Measurements from ENCODE around the gene CWC22.

The CWC22 gene

DNA sequence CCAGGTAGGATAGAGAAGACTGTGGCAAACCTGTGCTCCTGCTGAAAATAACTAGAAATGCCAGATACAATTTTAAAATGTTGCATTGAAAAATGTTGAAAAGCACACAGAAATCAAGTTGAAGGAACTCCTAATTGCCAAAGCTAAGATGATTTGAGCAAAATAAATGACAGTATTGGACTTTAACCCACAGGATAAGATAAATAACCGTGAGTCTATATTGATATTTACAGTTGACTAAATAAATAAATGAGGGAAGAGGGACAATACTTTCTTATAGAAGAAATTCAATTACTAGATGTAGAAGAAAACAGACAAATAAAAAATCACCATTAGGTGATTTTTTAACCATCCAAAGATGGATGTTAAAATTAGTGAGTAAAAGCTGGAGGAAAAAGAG, 59.0 kb downstream of the CWC22 start:
- Histone ChIP-seq H3K27me3 (ENCODE audit: control insufficient read depth in 1 of 2, insufficient read depth in 1 of 2, low read length in 2 of 2) (no peaks in the 10 kb centered on the region), H3K14ac (ENCODE audit: low read length in 2 of 2) (no peak overlapping the region), H3K4me3 (ENCODE audit: insufficient read depth in 1 of 2, low read depth in 1 of 2, low read length in 2 of 2) (no peak overlapping the region), H3K9ac (ENCODE audit: low read length) (no peak overlapping the region), H3K4me2 (ENCODE audit: low read length, poor library complexity, severe bottlenecking) (no peak overlapping the region), H3K18ac (ENCODE audit: low read depth in 1 of 2, low read length in 2 of 2) (no peak overlapping the region), H3K4ac (ENCODE audit: low read depth in 1 of 2, low read length in 2 of 2) (no peak overlapping the region), H3K36me3 (ENCODE audit: control insufficient read depth in 1 of 2, insufficient read depth in 2 of 2, low read depth in 1 of 2, low read length in 2 of 2) (peaks cover 0 to 91% of the 10 kb centered on the region in 2 experiments), H3K4me1 (ENCODE audit: control insufficient read depth, insufficient read depth, low read depth, low read length) (no peaks in the 10 kb centered on the region), H2BK5ac (ENCODE audit: low read depth, low read length, poor library complexity, severe bottlenecking) (no peak overlapping the region), H3K23ac (ENCODE audit: low read length in 2 of 2) (no peak overlapping the region), H2BK15ac (ENCODE audit: low read depth, poor library complexity, severe bottlenecking) (no peak overlapping the region), H3K9me3 (ENCODE audit: control insufficient read depth, low read length) (no peaks in the 10 kb centered on the region), H2AFZ (ENCODE audit: low read depth, low read length) (no peak overlapping the region), H3K27ac (ENCODE audit: low read length, poor library complexity, severe bottlenecking) (no peak overlapping the region), H4K8ac (ENCODE audit: low read length) (no peak overlapping the region), H2BK120ac (ENCODE audit: low read depth, low read length) (no peak overlapping the region), H2AK5ac (ENCODE audit: low read length, severe bottlenecking) (no peak overlapping the region), H4K91ac (ENCODE audit: low read length) (no peak overlapping the region), H2BK12ac (ENCODE audit: low read length in 2 of 2) (no peak overlapping the region), H3K79me1 (replicated peaks; ENCODE audit: low read length, poor library complexity, severe bottlenecking) (peaks cover 4% of the 10 kb centered on the region)
- no CpG with 5 or more reads among the region's 1 CpG for WGBS
- no peak for DNase-seq

DNA sequence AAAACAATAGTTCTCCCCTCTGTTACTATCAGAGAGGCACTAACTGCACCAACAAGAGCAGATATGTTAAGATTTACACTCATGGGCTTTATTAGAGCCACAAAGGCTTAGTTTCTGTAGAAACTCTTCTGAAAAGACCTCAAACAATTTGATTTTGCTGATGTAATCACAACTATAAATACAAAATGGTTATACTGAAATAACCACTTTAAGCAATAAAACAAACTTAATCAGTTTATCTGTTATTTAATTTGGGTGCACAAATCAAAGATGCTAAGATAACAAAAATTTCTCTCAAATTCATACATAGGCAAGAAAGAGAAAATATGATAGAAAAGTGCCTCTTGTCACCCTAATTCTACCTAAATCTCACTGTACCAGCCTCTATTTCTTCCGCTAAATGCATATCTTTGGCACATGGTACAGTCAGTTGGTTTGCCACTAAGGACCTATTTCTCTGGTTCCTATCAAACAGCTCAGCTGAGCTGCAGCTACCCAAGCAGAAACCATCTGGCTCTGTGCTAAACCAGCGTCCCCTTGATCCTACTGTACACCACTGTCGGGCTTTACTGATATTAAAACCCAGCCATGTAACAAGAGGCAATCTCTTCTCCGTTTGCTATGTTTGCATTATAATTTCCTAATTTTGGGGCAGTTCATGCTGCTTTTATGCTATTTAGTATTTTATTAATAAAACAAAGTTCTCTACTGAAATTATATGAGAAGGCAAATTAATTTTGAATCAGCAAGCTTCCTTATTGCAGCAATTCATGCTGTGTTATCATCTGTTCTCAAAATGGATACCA, 60.1 kb downstream of the CWC22 start:
- Histone ChIP-seq H2AK5ac (ENCODE audit: low read length, severe bottlenecking) (no peak overlapping the region), H2BK12ac (ENCODE audit: low read length in 2 of 2) (no peak overlapping the region), H3K4me2 (ENCODE audit: low read length, poor library complexity, severe bottlenecking) (no peak overlapping the region), H3K79me1 (replicated peaks; ENCODE audit: low read length, poor library complexity, severe bottlenecking) (peaks cover 4% of the 10 kb centered on the region), H3K4me3 (ENCODE audit: insufficient read depth in 1 of 2, low read depth in 1 of 2, low read length in 2 of 2) (no peak overlapping the region), H3K9ac (ENCODE audit: low read length) (no peak overlapping the region), H3K9me3 (ENCODE audit: control insufficient read depth, low read length) (no peaks in the 10 kb centered on the region), H4K8ac (ENCODE audit: low read length) (no peak overlapping the region), H2BK15ac (ENCODE audit: low read depth, poor library complexity, severe bottlenecking) (no peak overlapping the region), H2BK5ac (ENCODE audit: low read depth, low read length, poor library complexity, severe bottlenecking) (no peak overlapping the region), H4K91ac (ENCODE audit: low read length) (no peak overlapping the region), H3K27ac (ENCODE audit: low read length, poor library complexity, severe bottlenecking) (no peak overlapping the region), H2AFZ (ENCODE audit: low read depth, low read length) (no peak overlapping the region), H3K4ac (ENCODE audit: low read depth in 1 of 2, low read length in 2 of 2) (no peak overlapping the region), H3K18ac (ENCODE audit: low read depth in 1 of 2, low read length in 2 of 2) (no peak overlapping the region), H3K14ac (ENCODE audit: low read length in 2 of 2) (no peak overlapping the region), H3K23ac (ENCODE audit: low read length in 2 of 2) (no peak overlapping the region), H2BK120ac (ENCODE audit: low read depth, low read length) (no peak overlapping the region), H3K4me1 (ENCODE audit: control insufficient read depth, insufficient read depth, low read depth, low read length) (no peaks in the 10 kb centered on the region), H3K36me3 (ENCODE audit: control insufficient read depth in 1 of 2, insufficient read depth in 2 of 2, low read depth in 1 of 2, low read length in 2 of 2) (peaks cover 0 to 83% of the 10 kb centered on the region in 2 experiments), H3K27me3 (ENCODE audit: control insufficient read depth in 1 of 2, insufficient read depth in 1 of 2, low read length in 2 of 2) (no peaks in the 10 kb centered on the region)
- WGBS = 98% methylated on average over 3 of the region's 4 CpGs
- no peak for DNase-seq

DNA sequence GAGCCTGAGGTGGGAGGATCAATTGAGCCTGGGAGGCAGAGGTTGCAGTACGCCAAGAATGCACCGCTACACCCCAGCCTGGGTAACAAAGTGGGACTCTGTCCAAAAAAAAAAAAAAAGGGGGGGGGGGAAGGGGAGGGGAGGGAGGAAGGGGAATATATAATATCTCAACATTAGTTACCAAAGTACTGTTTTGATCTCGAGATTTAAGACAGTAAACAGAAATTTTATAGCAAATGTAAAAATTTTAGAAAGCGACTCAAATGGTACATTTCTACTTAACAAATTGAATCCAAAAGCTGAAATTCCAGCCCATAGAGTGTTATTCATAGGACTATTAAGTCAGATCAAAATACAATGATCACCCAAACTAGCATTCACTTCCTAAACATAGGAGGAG, 60.8 kb downstream of the CWC22 start:
- no peaks in the 10 kb centered on the region for H3K9me3 ChIP-seq (ENCODE audit: control insufficient read depth, low read length)
- no peak for DNase-seq
- no peak overlapping the region for H4K8ac ChIP-seq (ENCODE audit: low read length)
- peaks cover 4% of the 10 kb centered on the region for H3K79me1 ChIP-seq (replicated peaks; ENCODE audit: low read length, poor library complexity, severe bottlenecking)
- peaks cover 0 to 78% of the 10 kb centered on the region in 2 experiments for H3K36me3 ChIP-seq (ENCODE audit: control insufficient read depth in 1 of 2, insufficient read depth in 2 of 2, low read depth in 1 of 2, low read length in 2 of 2)
- WGBS = 100% methylated on average over 1 of the region's 4 CpGs
- no peak overlapping the region for H4K91ac ChIP-seq (ENCODE audit: low read length)
- H2BK15ac ChIP-seq (ENCODE audit: low read depth, poor library complexity, severe bottlenecking) = no peak overlapping the region
- H3K27ac ChIP-seq (ENCODE audit: low read length, poor library complexity, severe bottlenecking) = no peak overlapping the region
- H2AK5ac ChIP-seq (ENCODE audit: low read length, severe bottlenecking) = no peak overlapping the region
- H3K4ac ChIP-seq (ENCODE audit: low read depth in 1 of 2, low read length in 2 of 2) = no peak overlapping the region
- H3K9ac ChIP-seq (ENCODE audit: low read length) = no peak overlapping the region
- no peak overlapping the region for H3K18ac ChIP-seq (ENCODE audit: low read depth in 1 of 2, low read length in 2 of 2)
- no peak overlapping the region for H3K4me2 ChIP-seq (ENCODE audit: low read length, poor library complexity, severe bottlenecking)
- no peak overlapping the region for H2BK12ac ChIP-seq (ENCODE audit: low read length in 2 of 2)
- H3K14ac ChIP-seq (ENCODE audit: low read length in 2 of 2) = no peak overlapping the region
- no peaks in the 10 kb centered on the region for H3K27me3 ChIP-seq (ENCODE audit: control insufficient read depth in 1 of 2, insufficient read depth in 1 of 2, low read length in 2 of 2)
- H2BK120ac ChIP-seq (ENCODE audit: low read depth, low read length) = no peak overlapping the region
- no peak overlapping the region for H3K23ac ChIP-seq (ENCODE audit: low read length in 2 of 2)
- no peaks in the 10 kb centered on the region for H3K4me1 ChIP-seq (ENCODE audit: control insufficient read depth, insufficient read depth, low read depth, low read length)
- no peak overlapping the region for H3K4me3 ChIP-seq (ENCODE audit: insufficient read depth in 1 of 2, low read depth in 1 of 2, low read length in 2 of 2)
- no peak overlapping the region for H2BK5ac ChIP-seq (ENCODE audit: low read depth, low read length, poor library complexity, severe bottlenecking)
- no peak overlapping the region for H2AFZ ChIP-seq (ENCODE audit: low read depth, low read length)

DNA sequence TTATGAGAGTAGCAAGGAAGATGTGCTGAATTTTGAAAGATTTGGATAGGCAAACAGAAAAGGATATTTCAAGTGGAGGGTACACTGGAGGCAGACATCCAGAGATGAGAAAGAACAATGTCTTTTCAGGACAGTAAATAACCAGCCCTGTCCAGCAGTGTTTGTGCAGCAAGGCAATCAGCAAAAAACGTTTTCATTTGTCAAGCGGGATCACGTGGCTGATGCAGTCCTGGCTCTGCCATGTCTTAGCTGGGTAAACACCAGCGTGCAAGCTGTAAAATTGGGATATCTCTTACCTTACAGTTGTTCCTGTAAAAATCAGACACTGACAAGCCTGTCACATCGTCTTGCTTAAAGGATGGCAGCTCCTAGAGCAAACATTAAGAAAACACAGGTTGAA, 67.8 kb downstream of the CWC22 start:
- H3K9ac ChIP-seq (ENCODE audit: low read length) = no peak overlapping the region
- no peak for DNase-seq
- no peaks in the 10 kb centered on the region for H3K4me1 ChIP-seq (ENCODE audit: control insufficient read depth, insufficient read depth, low read depth, low read length)
- no peak overlapping the region for H2AK5ac ChIP-seq (ENCODE audit: low read length, severe bottlenecking)
- H3K18ac ChIP-seq (ENCODE audit: low read depth in 1 of 2, low read length in 2 of 2) = no peak overlapping the region
- WGBS = 83% methylated on average over 5 of the region's 5 CpGs
- no peak overlapping the region for H3K27ac ChIP-seq (ENCODE audit: low read length, poor library complexity, severe bottlenecking)
- no peaks in the 10 kb centered on the region for H3K9me3 ChIP-seq (ENCODE audit: control insufficient read depth, low read length)
- H3K36me3 ChIP-seq (ENCODE audit: control insufficient read depth in 1 of 2, insufficient read depth in 2 of 2, low read depth in 1 of 2, low read length in 2 of 2) = peaks cover 0 to 13% of the 10 kb centered on the region in 2 experiments
- H2BK120ac ChIP-seq (ENCODE audit: low read depth, low read length) = no peak overlapping the region
- H3K4me2 ChIP-seq (ENCODE audit: low read length, poor library complexity, severe bottlenecking) = no peak overlapping the region
- no peak overlapping the region for H3K4ac ChIP-seq (ENCODE audit: low read depth in 1 of 2, low read length in 2 of 2)
- no peak overlapping the region for H2BK15ac ChIP-seq (ENCODE audit: low read depth, poor library complexity, severe bottlenecking)
- H2BK12ac ChIP-seq (ENCODE audit: low read length in 2 of 2) = no peak overlapping the region
- H2BK5ac ChIP-seq (ENCODE audit: low read depth, low read length, poor library complexity, severe bottlenecking) = no peak overlapping the region
- no peak overlapping the region for H4K8ac ChIP-seq (ENCODE audit: low read length)
- H3K4me3 ChIP-seq (ENCODE audit: insufficient read depth in 1 of 2, low read depth in 1 of 2, low read length in 2 of 2) = no peak overlapping the region
- H2AFZ ChIP-seq (ENCODE audit: low read depth, low read length) = no peak overlapping the region
- H3K14ac ChIP-seq (ENCODE audit: low read length in 2 of 2) = no peak overlapping the region
- H3K79me1 ChIP-seq (replicated peaks; ENCODE audit: low read length, poor library complexity, severe bottlenecking) = no peaks in the 10 kb centered on the region
- no peaks in the 10 kb centered on the region for H3K27me3 ChIP-seq (ENCODE audit: control insufficient read depth in 1 of 2, insufficient read depth in 1 of 2, low read length in 2 of 2)
- H3K23ac ChIP-seq (ENCODE audit: low read length in 2 of 2) = no peak overlapping the region
- H4K91ac ChIP-seq (ENCODE audit: low read length) = no peak overlapping the region

Data from mesenchymal stem cell (in vitro differentiated cells and primary cell).